GM12872 (cell line): Measurements from ENCODE around the gene TMEM109.

Source experiments
- TF ChIP-seq, protein P1 (sequence below): IDR thresholded peaks from 3 replicates; pipeline ENCODE4 v1.5.1; 2011; ENCODE audit warnings: low read depth, mild to moderate bottlenecking, low read length, moderate library complexity; ENCODE audit not compliant: insufficient read depth

TMEM109 gene

DNA sequence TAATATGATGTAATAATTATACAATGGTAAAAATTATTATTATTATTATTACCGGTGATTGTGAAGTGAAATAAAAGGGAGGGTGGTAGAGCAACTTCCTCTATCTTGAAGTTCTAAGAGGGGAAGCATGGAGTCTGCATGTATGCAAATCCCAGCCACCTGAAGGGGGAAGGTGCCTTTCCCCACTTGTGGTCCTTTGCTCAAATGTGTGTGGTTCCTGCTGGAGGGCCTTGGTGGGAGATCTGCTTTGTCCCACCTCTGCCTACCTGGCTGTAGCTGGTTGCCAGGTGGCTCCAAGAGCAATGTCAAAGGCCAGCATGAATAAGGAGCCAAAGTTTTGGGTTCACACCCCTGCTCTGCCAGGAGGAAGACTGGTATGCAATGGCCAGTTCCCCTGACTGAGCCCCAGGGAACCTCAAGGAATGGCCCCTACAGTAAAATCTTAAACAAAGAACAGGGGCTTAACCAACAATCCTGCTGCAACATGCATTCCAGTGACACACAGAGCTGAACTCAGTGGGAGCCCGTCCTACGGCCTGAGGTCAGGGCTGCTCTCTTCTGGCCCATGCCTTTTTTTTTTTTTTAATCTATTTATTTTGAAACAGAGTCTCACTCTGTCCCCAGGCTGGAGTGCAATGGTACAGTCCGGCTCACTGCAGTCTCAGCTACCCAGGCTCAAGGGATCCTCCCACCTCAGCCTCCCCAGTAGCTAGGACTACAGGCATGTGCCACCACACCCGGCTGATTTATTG, 18.8 kb downstream of the TMEM109 start:
- TF ChIP-seq, protein P1, sequence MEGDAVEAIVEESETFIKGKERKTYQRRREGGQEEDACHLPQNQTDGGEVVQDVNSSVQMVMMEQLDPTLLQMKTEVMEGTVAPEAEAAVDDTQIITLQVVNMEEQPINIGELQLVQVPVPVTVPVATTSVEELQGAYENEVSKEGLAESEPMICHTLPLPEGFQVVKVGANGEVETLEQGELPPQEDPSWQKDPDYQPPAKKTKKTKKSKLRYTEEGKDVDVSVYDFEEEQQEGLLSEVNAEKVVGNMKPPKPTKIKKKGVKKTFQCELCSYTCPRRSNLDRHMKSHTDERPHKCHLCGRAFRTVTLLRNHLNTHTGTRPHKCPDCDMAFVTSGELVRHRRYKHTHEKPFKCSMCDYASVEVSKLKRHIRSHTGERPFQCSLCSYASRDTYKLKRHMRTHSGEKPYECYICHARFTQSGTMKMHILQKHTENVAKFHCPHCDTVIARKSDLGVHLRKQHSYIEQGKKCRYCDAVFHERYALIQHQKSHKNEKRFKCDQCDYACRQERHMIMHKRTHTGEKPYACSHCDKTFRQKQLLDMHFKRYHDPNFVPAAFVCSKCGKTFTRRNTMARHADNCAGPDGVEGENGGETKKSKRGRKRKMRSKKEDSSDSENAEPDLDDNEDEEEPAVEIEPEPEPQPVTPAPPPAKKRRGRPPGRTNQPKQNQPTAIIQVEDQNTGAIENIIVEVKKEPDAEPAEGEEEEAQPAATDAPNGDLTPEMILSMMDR, result no peak

DNA sequence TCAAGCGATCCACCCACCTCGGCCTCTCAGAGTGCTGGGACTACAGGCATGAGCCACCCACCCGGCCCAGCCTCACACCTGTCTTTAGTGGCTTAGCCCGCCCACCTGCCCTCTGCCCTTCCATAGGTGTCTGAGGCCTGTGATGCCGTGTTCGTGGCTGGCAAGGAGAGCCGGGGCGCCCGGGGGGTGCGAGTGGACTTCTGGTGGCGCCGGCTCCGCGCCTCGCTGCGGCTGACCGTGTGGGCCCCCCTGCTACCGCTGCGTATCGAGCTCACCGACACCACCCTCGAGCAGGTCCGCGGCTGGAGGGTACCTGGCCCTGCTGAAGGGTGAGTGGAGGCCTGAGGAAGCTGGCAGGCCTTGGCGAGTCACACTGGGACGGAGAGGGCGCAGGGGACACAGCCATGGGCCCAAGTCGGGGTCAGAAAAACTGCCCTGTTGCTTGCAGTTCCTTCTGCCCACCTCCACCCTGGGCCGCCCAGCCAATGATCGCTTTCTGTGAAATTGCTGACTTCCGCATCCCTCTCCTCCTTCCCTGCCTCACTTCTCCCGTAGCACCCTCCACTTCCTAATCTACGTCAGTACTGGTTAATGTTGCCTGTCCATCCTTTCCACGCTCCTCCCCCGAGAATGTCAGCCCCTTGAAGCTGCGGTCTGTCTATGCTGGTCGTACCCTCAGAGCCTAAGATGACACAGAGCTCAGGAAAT, 19.6 kb downstream of the TMEM109 start:
- TF ChIP-seq, protein P1, result no peak

DNA sequence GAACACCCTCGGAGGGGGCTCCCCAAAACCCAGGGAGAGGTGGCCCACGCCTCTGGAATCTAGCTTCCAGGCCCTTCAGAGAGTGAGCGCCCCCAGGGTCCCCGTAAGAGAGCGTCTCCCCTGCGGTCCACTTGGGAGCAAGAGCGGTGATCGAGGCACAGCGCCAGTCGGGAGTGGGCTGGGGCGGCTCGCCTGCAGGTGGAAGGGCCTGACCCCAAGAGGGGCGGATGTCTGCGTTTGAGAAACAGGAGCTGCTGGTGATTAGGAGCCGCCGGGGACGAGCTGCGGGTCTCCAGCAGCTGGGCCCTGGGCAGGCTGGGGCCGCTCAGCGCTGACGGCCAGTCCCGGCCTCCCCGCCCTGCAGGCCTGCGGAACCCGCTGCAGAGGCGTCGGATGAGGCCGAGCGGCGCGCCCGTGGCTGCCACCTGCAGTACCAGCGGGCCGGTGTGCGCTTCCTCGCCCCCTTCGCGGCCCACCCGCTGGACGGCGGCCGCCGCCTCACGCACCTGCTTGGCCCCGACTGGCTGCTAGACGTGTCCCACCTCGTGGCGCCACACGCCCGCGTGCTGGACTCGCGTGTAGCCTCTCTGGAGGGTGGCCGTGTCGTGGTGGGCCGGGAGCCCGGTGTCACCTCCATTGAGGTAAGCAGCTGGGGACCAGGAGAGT, 20.3 kb downstream of the TMEM109 start:
- TF ChIP-seq, protein P1, result no peak

DNA sequence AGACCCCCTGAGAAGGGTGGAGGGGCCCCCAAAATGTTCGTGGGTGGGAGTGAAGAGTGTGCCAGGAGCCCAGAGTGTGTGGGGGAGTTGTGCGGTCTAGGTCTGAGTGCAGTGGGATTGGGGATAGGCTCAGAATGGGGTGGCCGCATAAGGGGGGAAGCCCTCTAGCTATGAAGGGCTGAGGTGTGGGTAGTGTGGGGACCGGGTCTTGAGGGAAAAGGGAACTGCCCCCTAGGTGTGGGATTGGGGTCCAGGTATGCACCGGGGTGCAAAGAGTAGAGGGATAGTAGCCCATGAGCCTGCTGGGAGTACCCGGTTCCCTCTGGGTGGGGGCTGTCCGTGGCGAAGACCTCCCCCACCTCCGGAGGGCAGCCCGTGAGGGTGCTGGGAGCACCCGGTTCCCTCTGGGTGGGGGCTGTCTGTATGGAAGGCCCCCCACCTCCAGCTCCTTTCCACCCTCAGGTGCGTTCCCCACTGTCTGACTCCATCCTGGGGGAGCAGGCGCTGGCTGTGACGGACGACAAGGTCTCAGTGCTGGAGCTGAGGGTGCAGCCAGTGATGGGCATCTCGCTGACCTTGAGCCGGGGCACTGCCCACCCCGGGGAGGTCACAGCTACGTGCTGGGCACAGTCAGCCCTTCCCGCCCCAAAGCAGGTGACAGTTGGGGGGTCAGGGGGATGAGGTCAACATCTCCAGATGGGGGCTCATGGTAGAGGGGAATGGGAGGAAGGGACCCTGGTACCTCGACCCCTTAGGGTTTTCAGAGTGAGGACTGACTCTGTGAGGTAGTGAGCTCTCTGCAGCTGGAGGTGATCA, 21.0 kb downstream of the TMEM109 start:
- TF ChIP-seq, protein P1, result no peak

DNA sequence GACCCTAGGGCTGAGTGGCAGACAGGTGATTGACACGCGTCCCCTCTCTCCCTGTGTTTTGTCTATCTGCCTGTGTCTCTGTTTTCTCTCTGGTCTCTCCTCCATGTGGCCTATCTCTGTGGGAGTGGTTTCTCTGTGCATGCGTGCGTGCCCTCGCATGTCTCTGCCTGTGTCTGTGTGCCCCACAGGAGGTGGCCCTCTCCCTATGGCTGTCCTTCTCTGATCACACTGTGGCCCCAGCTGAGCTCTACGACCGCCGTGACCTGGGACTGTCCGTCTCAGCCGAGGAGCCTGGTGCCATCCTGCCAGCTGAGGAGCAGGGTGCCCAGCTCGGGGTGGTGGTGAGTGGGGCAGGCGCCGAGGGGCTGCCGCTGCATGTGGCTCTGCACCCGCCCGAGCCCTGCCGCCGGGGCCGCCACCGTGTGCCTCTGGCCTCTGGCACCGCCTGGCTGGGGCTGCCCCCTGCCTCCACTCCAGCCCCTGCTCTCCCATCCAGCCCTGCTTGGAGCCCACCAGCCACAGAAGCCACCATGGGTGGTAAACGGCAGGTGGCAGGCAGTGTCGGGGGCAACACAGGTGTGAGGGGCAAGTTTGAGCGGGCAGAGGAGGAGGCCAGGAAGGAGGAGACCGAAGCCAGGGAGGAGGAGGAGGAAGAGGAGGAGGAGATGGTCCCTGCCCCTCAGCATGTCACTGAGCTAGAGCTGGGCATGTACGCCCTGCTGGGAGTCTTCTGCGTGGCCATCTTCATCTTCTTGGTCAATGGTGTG, 21.9 kb downstream of the TMEM109 start:
- TF ChIP-seq, protein P1, result no peak

DNA sequence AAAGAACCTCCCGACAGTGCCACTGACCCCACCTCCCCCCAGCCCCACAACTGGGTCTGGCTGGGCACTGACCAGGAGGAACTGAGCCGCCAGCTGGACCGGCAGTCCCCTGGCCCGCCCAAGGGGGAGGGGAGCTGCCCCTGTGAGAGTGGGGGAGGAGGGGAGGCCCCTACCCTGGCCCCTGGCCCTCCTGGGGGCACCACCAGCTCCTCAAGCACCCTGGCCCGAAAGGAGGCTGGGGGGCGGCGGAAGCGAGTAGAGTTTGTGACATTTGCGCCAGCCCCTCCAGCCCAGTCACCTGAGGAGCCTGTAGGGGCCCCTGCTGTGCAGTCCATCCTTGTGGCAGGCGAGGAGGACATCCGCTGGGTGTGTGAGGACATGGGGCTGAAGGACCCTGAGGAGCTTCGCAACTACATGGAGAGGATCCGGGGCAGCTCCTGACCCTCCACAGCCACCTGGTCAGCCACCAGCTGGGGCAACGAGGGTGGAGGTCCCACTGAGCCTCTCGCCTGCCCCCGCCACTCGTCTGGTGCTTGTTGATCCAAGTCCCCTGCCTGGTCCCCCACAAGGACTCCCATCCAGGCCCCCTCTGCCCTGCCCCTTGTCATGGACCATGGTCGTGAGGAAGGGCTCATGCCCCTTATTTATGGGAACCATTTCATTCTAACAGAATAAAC, 22.6 kb downstream of the TMEM109 start:
- TF ChIP-seq, protein P1, result no peak
